ENCODE measurements around the gene ARHGAP5. TPM values are rescaled to one million over a fixed set of nuclear protein-coding genes. Genes with fewer than 3 reads are reported as not detected.
A peak's percentile ranks its signal among the peaks of the same experiment; 100 is the strongest.

The ARHGAP5 gene, protein sequence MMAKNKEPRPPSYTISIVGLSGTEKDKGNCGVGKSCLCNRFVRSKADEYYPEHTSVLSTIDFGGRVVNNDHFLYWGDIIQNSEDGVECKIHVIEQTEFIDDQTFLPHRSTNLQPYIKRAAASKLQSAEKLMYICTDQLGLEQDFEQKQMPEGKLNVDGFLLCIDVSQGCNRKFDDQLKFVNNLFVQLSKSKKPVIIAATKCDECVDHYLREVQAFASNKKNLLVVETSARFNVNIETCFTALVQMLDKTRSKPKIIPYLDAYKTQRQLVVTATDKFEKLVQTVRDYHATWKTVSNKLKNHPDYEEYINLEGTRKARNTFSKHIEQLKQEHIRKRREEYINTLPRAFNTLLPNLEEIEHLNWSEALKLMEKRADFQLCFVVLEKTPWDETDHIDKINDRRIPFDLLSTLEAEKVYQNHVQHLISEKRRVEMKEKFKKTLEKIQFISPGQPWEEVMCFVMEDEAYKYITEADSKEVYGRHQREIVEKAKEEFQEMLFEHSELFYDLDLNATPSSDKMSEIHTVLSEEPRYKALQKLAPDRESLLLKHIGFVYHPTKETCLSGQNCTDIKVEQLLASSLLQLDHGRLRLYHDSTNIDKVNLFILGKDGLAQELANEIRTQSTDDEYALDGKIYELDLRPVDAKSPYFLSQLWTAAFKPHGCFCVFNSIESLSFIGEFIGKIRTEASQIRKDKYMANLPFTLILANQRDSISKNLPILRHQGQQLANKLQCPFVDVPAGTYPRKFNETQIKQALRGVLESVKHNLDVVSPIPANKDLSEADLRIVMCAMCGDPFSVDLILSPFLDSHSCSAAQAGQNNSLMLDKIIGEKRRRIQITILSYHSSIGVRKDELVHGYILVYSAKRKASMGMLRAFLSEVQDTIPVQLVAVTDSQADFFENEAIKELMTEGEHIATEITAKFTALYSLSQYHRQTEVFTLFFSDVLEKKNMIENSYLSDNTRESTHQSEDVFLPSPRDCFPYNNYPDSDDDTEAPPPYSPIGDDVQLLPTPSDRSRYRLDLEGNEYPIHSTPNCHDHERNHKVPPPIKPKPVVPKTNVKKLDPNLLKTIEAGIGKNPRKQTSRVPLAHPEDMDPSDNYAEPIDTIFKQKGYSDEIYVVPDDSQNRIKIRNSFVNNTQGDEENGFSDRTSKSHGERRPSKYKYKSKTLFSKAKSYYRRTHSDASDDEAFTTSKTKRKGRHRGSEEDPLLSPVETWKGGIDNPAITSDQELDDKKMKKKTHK (N-terminal part only)
- 100 to 1,000 TPM; 102 to 109 TPM for total RNA-seq
- 10 to 100 TPM; 28.0 to 41.6 TPM for polyA plus RNA-seq

DNA sequence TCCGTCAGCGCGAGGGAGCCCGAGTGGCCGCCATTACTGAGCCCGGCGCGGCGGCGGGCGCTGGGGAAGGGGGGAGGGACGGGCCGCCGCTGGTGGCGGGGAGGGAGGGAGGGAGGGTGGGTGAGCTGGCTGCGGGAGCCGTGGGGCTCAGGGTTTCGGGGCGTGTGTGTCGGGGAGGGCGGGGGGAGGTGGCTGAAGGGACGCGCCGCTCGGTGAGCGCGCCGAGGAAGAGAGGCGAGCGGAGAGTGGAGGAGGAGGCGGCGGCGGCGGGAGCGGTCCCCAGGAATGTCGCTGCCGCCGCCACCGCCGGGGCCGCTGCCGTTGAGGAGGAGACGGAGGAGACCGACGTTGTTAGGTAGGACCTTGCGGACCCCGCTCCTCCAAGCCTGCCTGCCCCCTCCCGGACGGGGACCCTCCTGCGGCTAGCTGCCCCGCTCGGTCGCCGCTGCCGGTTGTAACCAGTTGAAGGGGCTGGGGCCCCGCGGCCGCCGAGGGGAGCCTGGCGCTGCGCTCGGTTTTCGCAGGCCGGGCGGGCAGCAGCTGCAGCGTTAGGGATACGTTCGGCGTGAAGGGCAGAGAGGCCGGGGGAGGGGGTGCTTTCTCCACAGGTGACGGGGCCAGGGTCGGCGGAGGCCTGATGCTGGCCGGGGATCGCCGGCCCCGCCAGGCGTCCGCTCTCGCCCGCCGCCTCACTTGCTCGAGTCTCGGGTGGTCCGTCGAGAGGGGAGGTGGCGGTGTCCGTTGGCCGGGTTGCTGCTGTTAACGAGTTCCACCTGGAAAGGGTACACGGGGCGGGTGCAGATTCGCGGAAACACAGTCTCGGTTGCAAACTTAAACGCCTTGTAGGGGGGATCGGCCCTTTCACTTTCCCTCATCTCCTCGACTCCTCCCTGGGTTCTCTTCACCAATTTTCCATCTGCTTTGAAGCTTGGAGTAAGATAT, at the start of gene ARHGAP5:
Gene ARHGAP5 (plus strand): TSS at position 224 of the 942 bp plus-strand sequence. CDS start 13,366 bp downstream, outside the sequence.
- ChIA-PET CTCF (ENCODE audit: partially characterized antibody) (interaction anchor here (1.2 to 12.2 kb wide), 7 partner anchors 32 to 176 kb away, joined by 5 to 347 read pairs (median 7); partner anchors contain the start of gene RNU6-8), POLR2A (ENCODE audit: partially characterized antibody) (interaction anchor here (0.7 to 3.5 kb wide), 18 partner anchors 8 to 870 kb away, joined by 3 to 56 read pairs (median 5); partner anchors contain the start of genes HEATR5A, HECTD1, RNU6-7 and RNU6-8)
- H3K4me3 Mint-ChIP-seq, result peak within 1 kb of the TSS; percentile 92 to 100 (median 99)
- no peaks in the 10 kb centered on the region for H3K36me3 ChIP-seq (ENCODE audit: insufficient read depth, low read length)
- no peaks in the 10 kb centered on the region for H3K9me3 ChIP-seq (ENCODE audit: control insufficient read depth in 1 of 2, low read length in 2 of 2)
- peaks cover 0 to 2% of the 10 kb centered on the region in 2 donors for H3K27me3 Mint-ChIP-seq
- peak within 1 kb of the TSS; percentile 74 for H3K27ac ChIP-seq (ENCODE audit: low read depth, low read length)
- H3K27ac Mint-ChIP-seq, result peak within 1 kb of the TSS; percentile 94 to 98 (median 96)
- intact Hi-C loops (cut with micrococcal nuclease), result loop anchor here (1.0 to 10.0 kb wide), 11 partner anchors 9 to 1520 kb away; partner anchors contain the start of genes AP4S1, G2E3, HEATR5A and HECTD1
- H3K4me1 ChIP-seq (ENCODE audit: insufficient read depth, low read length), result peaks cover 42% of the 10 kb centered on the region
- H3K9me3 Mint-ChIP-seq, result no peaks in the 10 kb centered on the region
- peaks cover 23 to 54% (median 35%) of the 10 kb centered on the region in 4 donors for H3K4me1 Mint-ChIP-seq
- peaks cover 0 to 14% of the 10 kb centered on the region in 2 donors for H3K36me3 Mint-ChIP-seq
- H3K4me3 ChIP-seq (ENCODE audit: low read length in 2 of 2), result peak within 1 kb of the TSS; percentile 92 to 93
- H3K27me3 ChIP-seq (ENCODE audit: insufficient read depth, low read length), result no peaks in the 10 kb centered on the region
- DNase-seq, result peak in 3 of 5 donors; percentile 42 to 72 (median 64)

DNA sequence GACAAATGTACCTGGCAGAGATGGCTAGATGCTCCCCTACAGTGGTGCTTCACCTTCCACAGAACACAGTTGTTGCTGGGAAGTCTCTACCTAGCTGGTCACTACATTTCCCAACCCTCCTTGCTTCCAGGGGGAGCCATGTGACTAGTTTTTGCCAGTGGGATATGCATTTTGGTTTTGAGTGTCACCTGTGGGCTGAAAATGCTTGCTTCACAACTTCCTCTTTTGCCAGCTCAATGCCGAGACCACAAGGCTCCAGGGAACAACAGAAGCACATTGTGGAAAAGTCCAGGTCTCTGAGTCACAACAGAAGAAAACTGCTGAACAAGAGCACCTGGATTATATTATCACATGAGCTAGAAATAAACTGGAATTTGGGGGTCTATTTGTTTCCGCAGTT, 48.5 kb upstream of the ARHGAP5 start:
- no peak for DNase-seq
- POLR2A ChIA-PET (ENCODE audit: partially characterized antibody), result no interaction called here
- H3K27me3 ChIP-seq (ENCODE audit: insufficient read depth, low read length), result no peaks in the 10 kb centered on the region
- no peaks in the 10 kb centered on the region for H3K36me3 ChIP-seq (ENCODE audit: insufficient read depth, low read length)
- Mint-ChIP-seq H3K36me3 (no peaks in the 10 kb centered on the region), H3K27ac (no peak overlapping the region), H3K4me1 (no peaks in the 10 kb centered on the region), H3K4me3 (no peak overlapping the region), H3K27me3 (peaks cover 0 to 7% of the 10 kb centered on the region in 2 donors), H3K9me3 (no peaks in the 10 kb centered on the region)
- intact Hi-C loops (cut with micrococcal nuclease), result no loop called here
- H3K4me1 ChIP-seq (ENCODE audit: insufficient read depth, low read length), result no peaks in the 10 kb centered on the region
- H3K4me3 ChIP-seq (ENCODE audit: low read length in 2 of 2), result no peak overlapping the region
- no peak overlapping the region for H3K27ac ChIP-seq (ENCODE audit: low read depth, low read length)
- no peaks in the 10 kb centered on the region for H3K9me3 ChIP-seq (ENCODE audit: control insufficient read depth in 1 of 2, low read length in 2 of 2)
- CTCF ChIA-PET (ENCODE audit: partially characterized antibody), result no interaction called here

DNA sequence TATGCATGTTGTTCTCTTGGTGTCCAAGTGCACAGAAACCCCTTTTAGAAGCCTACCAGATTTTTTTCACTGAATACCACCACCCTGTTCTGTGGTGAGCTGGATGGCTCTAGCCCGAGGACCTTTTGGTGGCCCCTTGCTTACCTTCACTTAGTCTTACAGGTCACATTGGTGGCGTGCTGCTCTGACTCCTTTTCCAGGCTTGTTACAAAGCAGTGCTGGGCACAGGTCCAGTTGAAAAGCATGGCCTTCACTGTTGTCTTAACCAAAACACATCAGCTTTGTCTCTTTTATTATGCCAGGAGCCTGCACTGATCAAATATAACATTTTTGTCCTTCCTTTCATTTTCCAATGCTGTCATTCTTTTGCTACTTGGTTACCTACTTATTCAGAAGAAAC, 43.6 kb upstream of the ARHGAP5 start:
- no peaks in the 10 kb centered on the region for H3K9me3 ChIP-seq (ENCODE audit: control insufficient read depth in 1 of 2, low read length in 2 of 2)
- POLR2A ChIA-PET (ENCODE audit: partially characterized antibody), result no interaction called here
- Mint-ChIP-seq H3K4me1 (no peaks in the 10 kb centered on the region), H3K36me3 (no peaks in the 10 kb centered on the region), H3K4me3 (no peak overlapping the region), H3K27me3 (peaks cover 0 to 3% of the 10 kb centered on the region in 2 donors), H3K9me3 (peaks cover 0 to 5% (median 0%) of the 10 kb centered on the region in 8 donors), H3K27ac (no peak overlapping the region)
- H3K27me3 ChIP-seq (ENCODE audit: insufficient read depth, low read length), result no peaks in the 10 kb centered on the region
- H3K4me3 ChIP-seq (ENCODE audit: low read length in 2 of 2), result no peak overlapping the region
- intact Hi-C loops (cut with micrococcal nuclease), result no loop called here
- no peaks in the 10 kb centered on the region for H3K36me3 ChIP-seq (ENCODE audit: insufficient read depth, low read length)
- CTCF ChIA-PET (ENCODE audit: partially characterized antibody), result no interaction called here
- DNase-seq, result no peak
- H3K4me1 ChIP-seq (ENCODE audit: insufficient read depth, low read length), result no peaks in the 10 kb centered on the region
- no peak overlapping the region for H3K27ac ChIP-seq (ENCODE audit: low read depth, low read length)

GRCh38 chr14:32038876-32039275, 38.2 kb upstream of the ARHGAP5 start:
- intact Hi-C loops (cut with micrococcal nuclease), result no loop called here
- Histone ChIP-seq H3K36me3 (ENCODE audit: insufficient read depth, low read length) (no peaks in the 10 kb centered on the region), H3K9me3 (ENCODE audit: control insufficient read depth in 1 of 2, low read length in 2 of 2) (no peaks in the 10 kb centered on the region), H3K27me3 (ENCODE audit: insufficient read depth, low read length) (no peaks in the 10 kb centered on the region), H3K27ac (ENCODE audit: low read depth, low read length) (no peak overlapping the region), H3K4me1 (ENCODE audit: insufficient read depth, low read length) (no peaks in the 10 kb centered on the region), H3K4me3 (ENCODE audit: low read length in 2 of 2) (no peak overlapping the region)
- Mint-ChIP-seq H3K4me1 (peaks cover 0 to 4% (median 3%) of the 10 kb centered on the region in 4 donors), H3K27me3 (peaks cover 8 to 13% of the 10 kb centered on the region in 2 donors), H3K36me3 (no peaks in the 10 kb centered on the region), H3K27ac (no peak overlapping the region), H3K9me3 (peaks cover 0 to 5% (median 0%) of the 10 kb centered on the region in 8 donors), H3K4me3 (no peak overlapping the region)
- ChIA-PET POLR2A (ENCODE audit: partially characterized antibody) (no interaction called here), CTCF (ENCODE audit: partially characterized antibody) (no interaction called here)
- no peak for DNase-seq

DNA sequence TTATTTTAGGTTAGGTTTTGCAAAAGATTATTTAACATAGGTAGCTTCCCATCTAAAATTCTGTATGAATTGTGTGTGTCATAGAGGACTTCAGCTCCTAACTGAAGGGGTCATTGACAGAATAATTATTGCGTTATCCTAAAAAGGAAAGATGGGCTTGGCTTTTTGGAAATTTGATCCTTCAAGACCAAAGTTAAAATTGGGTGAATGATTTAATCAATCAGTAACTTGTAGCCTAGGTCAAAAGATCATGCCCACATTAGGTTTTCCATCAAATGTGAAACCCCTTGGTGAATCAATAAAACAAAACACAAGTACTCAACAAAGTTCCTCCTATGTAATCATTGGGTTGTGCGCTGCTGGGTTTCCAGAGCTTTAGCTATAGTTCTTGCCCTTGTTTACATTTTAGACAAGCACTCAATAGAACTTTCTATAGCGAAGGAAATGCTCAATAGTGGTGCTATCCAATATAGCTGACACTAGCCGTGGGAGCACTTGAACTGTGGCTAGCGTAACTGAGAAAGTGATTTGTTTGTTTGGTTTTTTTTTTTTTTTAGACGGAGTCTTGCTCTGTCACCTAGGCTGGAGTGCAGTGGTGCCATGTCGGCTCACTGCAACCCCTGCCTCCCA, 37.6 kb upstream of the ARHGAP5 start:
- no peaks in the 10 kb centered on the region for H3K4me1 ChIP-seq (ENCODE audit: insufficient read depth, low read length)
- no peaks in the 10 kb centered on the region for H3K27me3 ChIP-seq (ENCODE audit: insufficient read depth, low read length)
- no peaks in the 10 kb centered on the region for H3K36me3 ChIP-seq (ENCODE audit: insufficient read depth, low read length)
- no peaks in the 10 kb centered on the region for H3K9me3 ChIP-seq (ENCODE audit: control insufficient read depth in 1 of 2, low read length in 2 of 2)
- no peak overlapping the region for H3K4me3 ChIP-seq (ENCODE audit: low read length in 2 of 2)
- Mint-ChIP-seq H3K36me3 (no peaks in the 10 kb centered on the region), H3K4me3 (no peak overlapping the region), H3K27ac (no peak overlapping the region), H3K9me3 (peaks cover 0 to under 1% (median 0%) of the 10 kb centered on the region in 8 donors), H3K27me3 (peaks cover 8 to 13% of the 10 kb centered on the region in 2 donors), H3K4me1 (peaks cover 0 to 4% (median 3%) of the 10 kb centered on the region in 4 donors)
- ChIA-PET CTCF (ENCODE audit: partially characterized antibody) (interaction anchor here (1.8 kb wide), 1 partner anchor 215 kb away, joined by 4 read pairs; no protein-coding TSS in a partner anchor), POLR2A (ENCODE audit: partially characterized antibody) (no interaction called here)
- intact Hi-C loops (cut with micrococcal nuclease), result no loop called here
- no peak overlapping the region for H3K27ac ChIP-seq (ENCODE audit: low read depth, low read length)
- no peak for DNase-seq

DNA sequence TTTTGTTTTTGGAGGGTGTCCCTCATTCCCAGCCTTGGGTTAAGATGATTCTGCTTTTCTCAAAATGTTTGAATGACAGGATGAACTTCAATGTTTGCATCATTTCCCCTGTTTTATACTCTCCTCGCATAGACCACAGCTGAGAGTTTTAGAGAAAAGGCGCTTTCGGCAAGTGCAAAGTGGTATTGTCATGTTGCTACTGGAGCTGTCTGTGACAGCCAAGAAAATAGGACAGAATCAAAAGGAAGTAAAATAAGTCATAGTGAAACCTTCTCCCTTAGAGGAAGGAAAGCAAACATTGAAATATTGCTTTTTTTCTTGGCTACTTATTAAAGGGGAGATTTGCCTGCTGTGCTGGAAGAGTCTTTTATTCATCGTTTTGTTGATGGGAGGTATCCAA, 33.5 kb upstream of the ARHGAP5 start:
- Histone ChIP-seq H3K4me1 (ENCODE audit: insufficient read depth, low read length) (no peaks in the 10 kb centered on the region), H3K27me3 (ENCODE audit: insufficient read depth, low read length) (no peaks in the 10 kb centered on the region), H3K9me3 (ENCODE audit: control insufficient read depth in 1 of 2, low read length in 2 of 2) (no peaks in the 10 kb centered on the region), H3K4me3 (ENCODE audit: low read length in 2 of 2) (no peak overlapping the region), H3K27ac (ENCODE audit: low read depth, low read length) (no peak overlapping the region), H3K36me3 (ENCODE audit: insufficient read depth, low read length) (no peaks in the 10 kb centered on the region)
- Mint-ChIP-seq H3K36me3 (no peaks in the 10 kb centered on the region), H3K4me3 (no peak overlapping the region), H3K4me1 (peaks cover 0 to 4% (median 3%) of the 10 kb centered on the region in 4 donors), H3K27ac (peak overlapping the region in 2 of 7 donors; percentile 1 to 13), H3K9me3 (no peaks in the 10 kb centered on the region), H3K27me3 (peaks cover 5 to 13% of the 10 kb centered on the region in 2 donors)
- ChIA-PET POLR2A (ENCODE audit: partially characterized antibody) (no interaction called here), CTCF (ENCODE audit: partially characterized antibody) (no interaction called here)
- intact Hi-C loops (cut with micrococcal nuclease), result no loop called here
- no peak for DNase-seq
